HG03066 (cell line): ENCODE data around the gene CDC42EP4.
A peak's percentile ranks its signal among the peaks of the same experiment; 100 is the strongest.
"Not testable (repeated sequence)": the region's sequence is repeated elsewhere in the genome, so short reads cannot be mapped to it uniquely, and the experiment has no call there.

ENCODE experiments used
- ATAC-seq: cut with Tn5 transposase; IDR thresholded peaks from one replicate; pipeline ENCODE4 v1.9.1; 2021; ENCODE audit warnings: low read depth; ENCODE audit not compliant: unreplicated experiment

CDC42EP4 gene

GRCh38 chr17:73283250-73283649 lies 28.6 kb downstream of the CDC42EP4 start:
- ATAC-seq = no peak

GRCh38 chr17:73282629-73283028 lies 29.2 kb downstream of the CDC42EP4 start:
- no peak for ATAC-seq

- peak; percentile 82 for ATAC-seq
These were observed 29.9 kb downstream of the CDC42EP4 start for GRCh38 chr17:73281928-73282327.

GRCh38 chr17:73280191-73280590 lies 31.6 kb downstream of the CDC42EP4 start:
- ATAC-seq = no peak

- ATAC-seq = no peak
These were observed 32.1 kb downstream of the CDC42EP4 start for GRCh38 chr17:73279704-73280103.

- ATAC-seq = no peak
These were observed 33.0 kb downstream of the CDC42EP4 start for GRCh38 chr17:73278465-73279453.

GRCh38 chr17:73278049-73278464 lies 33.7 kb downstream of the CDC42EP4 start:
- ATAC-seq = no peak

GRCh38 chr17:73274490-73274889 lies 37.3 kb downstream of the CDC42EP4 start:
- no peak for ATAC-seq

GRCh38 chr17:73272906-73273218 lies 38.9 kb downstream of the CDC42EP4 start:
- no peak for ATAC-seq

GRCh38 chr17:73271072-73271471 lies 40.7 kb downstream of the CDC42EP4 start:
- peak; percentile 99 for ATAC-seq

GRCh38 chr17:73269791-73270190 lies 42.0 kb downstream of the CDC42EP4 start:
- ATAC-seq = no peak

- no peak for ATAC-seq
These were observed 42.5 kb downstream of the CDC42EP4 start for GRCh38 chr17:73269329-73269615.

- no peak for ATAC-seq
These were observed 43.0 kb downstream of the CDC42EP4 start for GRCh38 chr17:73268582-73269328.

GRCh38 chr17:73267648-73268537 lies 43.9 kb downstream of the CDC42EP4 start:
- ATAC-seq = no peak

GRCh38 chr17:73266796-73267195 lies 45.0 kb downstream of the CDC42EP4 start:
- no peak for ATAC-seq

GRCh38 chr17:73265646-73266640 lies 45.9 kb downstream of the CDC42EP4 start:
- no peak for ATAC-seq

- not testable (repeated sequence) for ATAC-seq
These were observed 47.4 kb downstream of the CDC42EP4 start for GRCh38 chr17:73264448-73264847.

GRCh38 chr17:73262676-73263642 lies 48.8 kb downstream of the CDC42EP4 start:
- ATAC-seq = no peak
